ENCODE results near the gene SPDYC. TPM values are rescaled to one million over a fixed set of nuclear protein-coding genes. Genes with fewer than 3 reads are reported as not detected.
A peak's percentile ranks its signal among the peaks of the same experiment; 100 is the strongest.

Gene SPDYC
- total and polyA plus RNA-seq, 9 of the 15 experiments (the other 6 are each of a cell fraction or from before 2014, with no cell fraction given): 4.4 to 18.8 (median 9.2) TPM

- no peak for TF ChIP-seq CLOCK (CRISPR knock-in tag; IDR thresholded peaks at IDR 0.05; ENCODE audit: borderline replicate concordance)
- no peak for TF ChIP-seq CHD1 (IDR thresholded peaks at IDR 0.05; ENCODE audit: low read length)
- no peak for TF ChIP-seq ZNF347 (CRISPR knock-in tag; IDR thresholded peaks at IDR 0.05; ENCODE audit: low read depth)
- no peak for TF ChIP-seq SRSF3 (IDR thresholded peaks at IDR 0.05; ENCODE audit: insufficient read depth, low read length)
- peak; percentile 30 for TF ChIP-seq L3MBTL2 (IDR thresholded peaks at IDR 0.05)
- TF ChIP-seq E2F6 (IDR thresholded peaks at IDR 0.05; ENCODE audit: borderline replicate concordance in 1 of 2, extremely low read depth in 1 of 2, insufficient read depth in 1 of 2, insufficient read length in 1 of 2, low read depth in 1 of 2, low read length in 1 of 2, poor library complexity in 1 of 2, severe bottlenecking in 1 of 2): peak; percentile 29 to 62
- no peak for TF ChIP-seq CBX8 (IDR thresholded peaks at IDR 0.05; ENCODE audit: borderline replicate concordance, extremely low read depth, low read depth, low read length, poor library complexity, severe bottlenecking)
- TF ChIP-seq KLF6 (CRISPR knock-in tag; IDR thresholded peaks at IDR 0.05; ENCODE audit: borderline replicate concordance): no peak
- no peak for TF ChIP-seq CHD4 (IDR thresholded peaks at IDR 0.05; ENCODE audit: insufficient read depth, insufficient replicate concordance, low read depth, low read length, poor library complexity, severe bottlenecking)
- no peak for TF ChIP-seq ZBTB12 (CRISPR knock-in tag; IDR thresholded peaks at IDR 0.05)
- peak; percentile 63; the same call in 1 of the 2 replicates for TF ChIP-seq RB1 (IDR thresholded peaks at IDR 0.05; ENCODE audit: low read depth)
- TF ChIP-seq SPI1 (IDR thresholded peaks at IDR 0.05; ENCODE audit: borderline replicate concordance, low read depth, low read length): no peak
- TF ChIP-seq NCOR1 (IDR thresholded peaks at IDR 0.05): peak; percentile 46; the same call in 1 of the 2 replicates
- TF ChIP-seq GTF2B (IDR thresholded peaks at IDR 0.05; ENCODE audit: extremely low read depth, insufficient read length): no peak
- TF ChIP-seq HEY1 (CRISPR knock-in tag; IDR thresholded peaks at IDR 0.05; ENCODE audit: borderline replicate concordance): no peak
- no peak for TF ChIP-seq ZNF24 (IDR thresholded peaks at IDR 0.05)
- TF ChIP-seq NFATC3 (IDR thresholded peaks at IDR 0.05): peak; percentile 70; the same call in 1 of the 2 replicates
- TF ChIP-seq NR3C1 (CRISPR knock-in tag; IDR thresholded peaks at IDR 0.05): no peak
- no peak for TF ChIP-seq PURB (CRISPR knock-in tag; IDR thresholded peaks at IDR 0.05; ENCODE audit: low read depth)
- no peak for TF ChIP-seq ZNF239 (CRISPR knock-in tag; IDR thresholded peaks at IDR 0.05)
- no peak for TF ChIP-seq CREB3L1 (IDR thresholded peaks at IDR 0.05; ENCODE audit: borderline replicate concordance, low read depth)
Measured at GRCh38 chr11:65170058-65170534, at the start of gene SPDYC (continued).
